Measurements from ENCODE around the gene ALAS1.

Gene ALAS1

DNA sequence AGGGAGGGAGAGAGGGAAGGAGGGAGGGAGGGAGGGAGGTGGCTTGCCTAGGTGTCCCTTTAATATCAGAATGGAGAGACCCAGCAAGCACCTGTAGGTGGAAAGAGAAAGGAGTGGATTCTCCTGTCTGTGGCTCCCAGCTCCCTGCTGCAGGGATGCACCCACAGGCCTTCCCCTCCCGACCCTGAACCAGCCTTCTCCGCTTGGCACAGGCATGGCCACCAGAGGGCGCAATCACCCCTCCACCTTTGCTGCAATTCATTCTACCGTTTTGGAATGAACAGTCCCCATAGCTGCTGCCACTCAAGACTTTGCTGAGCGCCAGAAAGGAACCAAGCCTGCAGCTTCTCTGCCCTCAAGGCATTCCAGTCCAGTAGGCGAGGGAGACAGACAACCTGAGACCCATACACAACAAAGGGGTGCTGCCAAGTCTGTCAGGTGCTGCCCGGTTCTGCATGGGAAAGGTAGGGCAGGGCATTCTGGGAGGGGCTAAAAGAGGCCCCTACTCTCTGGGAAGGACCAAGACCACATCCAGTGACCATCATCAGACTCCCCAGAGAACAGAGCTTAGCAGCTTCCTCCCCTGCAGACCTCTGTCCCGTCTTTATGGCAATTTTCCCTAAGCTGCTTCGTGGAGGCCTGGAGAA, 22.5 kb downstream of the ALAS1 start:
- peak overlapping the region; percentile 23 for H3K27ac ChIP-seq
- H3K36me3 ChIP-seq, result peaks cover 52% of the 10 kb centered on the region
- no peaks in the 10 kb centered on the region for H3K27me3 ChIP-seq
- TF ChIP-seq, protein P1, sequence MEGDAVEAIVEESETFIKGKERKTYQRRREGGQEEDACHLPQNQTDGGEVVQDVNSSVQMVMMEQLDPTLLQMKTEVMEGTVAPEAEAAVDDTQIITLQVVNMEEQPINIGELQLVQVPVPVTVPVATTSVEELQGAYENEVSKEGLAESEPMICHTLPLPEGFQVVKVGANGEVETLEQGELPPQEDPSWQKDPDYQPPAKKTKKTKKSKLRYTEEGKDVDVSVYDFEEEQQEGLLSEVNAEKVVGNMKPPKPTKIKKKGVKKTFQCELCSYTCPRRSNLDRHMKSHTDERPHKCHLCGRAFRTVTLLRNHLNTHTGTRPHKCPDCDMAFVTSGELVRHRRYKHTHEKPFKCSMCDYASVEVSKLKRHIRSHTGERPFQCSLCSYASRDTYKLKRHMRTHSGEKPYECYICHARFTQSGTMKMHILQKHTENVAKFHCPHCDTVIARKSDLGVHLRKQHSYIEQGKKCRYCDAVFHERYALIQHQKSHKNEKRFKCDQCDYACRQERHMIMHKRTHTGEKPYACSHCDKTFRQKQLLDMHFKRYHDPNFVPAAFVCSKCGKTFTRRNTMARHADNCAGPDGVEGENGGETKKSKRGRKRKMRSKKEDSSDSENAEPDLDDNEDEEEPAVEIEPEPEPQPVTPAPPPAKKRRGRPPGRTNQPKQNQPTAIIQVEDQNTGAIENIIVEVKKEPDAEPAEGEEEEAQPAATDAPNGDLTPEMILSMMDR (IDR thresholded peaks at IDR 0.05), result peak; percentile 87
- peaks cover 33 to 52% of the 10 kb centered on the region in 2 experiments for H3K4me1 ChIP-seq (ENCODE audit: control insufficient read depth in 1 of 2, insufficient read depth in 1 of 2, low read depth in 1 of 2, low read length in 1 of 2)
- H3K4me3 ChIP-seq (ENCODE audit: low read depth in 1 of 2, low read length in 1 of 2), result no peak overlapping the region
- no peaks in the 10 kb centered on the region for H3K9me3 ChIP-seq

DNA sequence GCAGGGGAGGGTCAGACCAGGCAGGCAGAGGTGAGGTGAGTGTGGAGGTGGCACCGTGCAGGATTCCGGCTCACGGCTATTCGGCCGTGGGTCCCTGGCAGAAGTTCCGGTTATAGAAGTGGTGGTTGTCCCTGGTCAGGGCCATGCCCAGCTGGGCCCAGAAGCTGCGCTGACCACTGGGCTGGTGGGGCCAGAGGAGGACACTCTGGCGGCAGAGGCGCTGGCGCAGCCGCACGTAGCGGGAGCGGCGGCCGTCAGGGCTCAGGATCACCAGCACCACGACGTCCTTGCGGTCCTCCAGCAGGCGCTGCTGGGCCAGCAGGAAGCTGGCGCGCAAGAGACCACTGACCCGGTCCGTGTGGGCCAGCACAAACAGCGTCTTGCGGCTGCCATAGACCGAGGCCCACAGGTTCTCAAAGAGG, 23.2 kb downstream of the ALAS1 start:
- no peak overlapping the region for H3K4me3 ChIP-seq (ENCODE audit: low read depth in 1 of 2, low read length in 1 of 2)
- TF ChIP-seq, protein P1 (IDR thresholded peaks at IDR 0.05), result no peak
- H3K4me1 ChIP-seq (ENCODE audit: control insufficient read depth in 1 of 2, insufficient read depth in 1 of 2, low read depth in 1 of 2, low read length in 1 of 2), result peaks cover 39 to 58% of the 10 kb centered on the region in 2 experiments
- H3K9me3 ChIP-seq, result no peaks in the 10 kb centered on the region
- H3K36me3 ChIP-seq, result peaks cover 45% of the 10 kb centered on the region
- no peaks in the 10 kb centered on the region for H3K27me3 ChIP-seq
- no peak overlapping the region for H3K27ac ChIP-seq

DNA sequence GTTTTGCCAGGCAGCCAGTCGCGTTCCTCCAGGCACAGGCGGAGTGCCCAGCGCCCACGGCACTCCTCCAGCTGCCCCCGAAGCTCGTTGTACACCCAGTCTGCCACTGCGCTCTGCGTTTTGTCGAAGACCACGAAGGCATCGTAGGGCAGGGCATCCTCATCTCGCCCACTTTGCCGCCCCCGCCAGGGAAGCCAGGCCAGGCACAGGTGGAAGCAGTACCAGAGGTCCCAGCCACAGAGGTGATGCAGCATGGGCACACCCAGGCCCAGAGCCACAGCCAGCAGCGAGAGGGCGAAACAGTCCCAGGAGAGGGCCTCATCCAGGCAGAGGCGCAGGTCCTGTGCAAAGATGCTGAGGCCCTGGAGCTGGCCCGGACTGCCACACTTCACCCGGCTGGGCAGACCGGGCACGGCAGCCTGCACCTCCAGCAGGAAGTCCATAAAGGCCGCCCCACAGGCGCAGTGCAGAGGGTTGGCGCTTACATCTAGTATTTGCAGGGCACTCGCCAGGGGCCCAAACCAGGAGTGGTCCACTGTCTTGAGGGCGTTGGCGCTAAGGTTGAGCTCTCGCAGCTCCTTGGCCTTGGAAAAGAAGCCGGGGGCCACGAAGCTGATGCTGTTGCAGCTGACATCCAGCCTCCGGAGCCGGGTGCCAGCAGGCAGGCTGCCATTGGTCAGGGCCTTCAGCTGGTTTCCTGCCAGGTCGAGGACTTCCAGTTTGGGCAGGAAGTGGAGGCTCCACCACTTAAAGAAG, 23.8 kb downstream of the ALAS1 start:
- peaks cover 42 to 59% of the 10 kb centered on the region in 2 experiments for H3K4me1 ChIP-seq (ENCODE audit: control insufficient read depth in 1 of 2, insufficient read depth in 1 of 2, low read depth in 1 of 2, low read length in 1 of 2)
- H3K27ac ChIP-seq, result no peak overlapping the region
- TF ChIP-seq, protein P1 (IDR thresholded peaks at IDR 0.05), result no peak

DNA sequence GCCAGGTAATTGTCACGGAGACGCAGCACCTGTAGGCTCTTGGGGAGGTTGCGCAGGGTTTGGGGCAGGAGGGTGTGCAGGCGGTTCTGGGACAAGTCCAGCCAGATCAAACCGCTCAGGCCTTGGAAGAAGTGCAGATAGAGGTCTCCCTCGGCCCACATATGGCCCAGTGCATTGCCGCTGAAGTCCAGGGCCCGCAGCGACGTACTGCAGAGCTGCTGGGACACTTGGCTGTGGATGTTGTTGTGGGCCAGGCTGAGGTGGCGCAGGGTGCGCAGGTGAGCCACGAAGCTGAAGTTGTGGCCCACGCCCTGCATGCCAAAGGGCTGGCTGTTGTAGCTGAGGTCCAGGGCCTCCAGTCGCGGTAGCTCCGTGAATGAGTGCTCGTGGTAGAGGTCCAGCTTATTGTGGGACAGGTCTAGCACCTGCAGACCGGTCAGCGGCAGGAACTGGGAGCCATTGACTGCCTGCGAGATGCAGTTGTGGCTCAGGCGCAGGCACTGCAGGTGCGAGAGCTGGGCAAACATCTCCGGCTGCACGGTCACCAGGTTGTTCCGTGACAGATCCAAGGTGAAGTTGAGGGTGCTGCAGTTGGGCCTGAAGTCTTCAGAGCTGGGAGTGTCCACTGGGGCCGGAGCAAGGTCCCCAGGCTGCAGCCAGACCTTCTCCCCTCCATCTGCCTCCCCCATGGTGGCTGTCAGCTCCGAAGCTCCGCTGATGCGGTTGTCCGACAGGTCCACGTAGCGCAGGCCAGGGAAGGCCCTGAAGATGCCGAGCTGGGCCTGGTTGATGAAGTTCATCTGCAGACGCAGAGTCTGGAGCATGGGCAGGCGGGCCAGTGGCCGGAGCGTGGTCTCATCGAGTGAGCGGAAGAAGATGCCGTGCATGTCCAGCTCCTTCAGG, 24.6 kb downstream of the ALAS1 start:
- Histone ChIP-seq H3K9me3 (no peaks in the 10 kb centered on the region), H3K27me3 (no peaks in the 10 kb centered on the region), H3K4me3 (ENCODE audit: low read depth in 1 of 2, low read length in 1 of 2) (no peak overlapping the region), H3K27ac (no peak overlapping the region), H3K36me3 (peaks cover 47% of the 10 kb centered on the region), H3K4me1 (ENCODE audit: control insufficient read depth in 1 of 2, insufficient read depth in 1 of 2, low read depth in 1 of 2, low read length in 1 of 2) (peaks cover 38 to 51% of the 10 kb centered on the region in 2 experiments)
- TF ChIP-seq, protein P1 (IDR thresholded peaks at IDR 0.05), result no peak

More for the DNA sequence above, 23.8 kb downstream of the ALAS1 start:
- Histone ChIP-seq H3K9me3 (no peaks in the 10 kb centered on the region), H3K4me3 (ENCODE audit: low read depth in 1 of 2, low read length in 1 of 2) (no peak overlapping the region), H3K36me3 (peaks cover 40% of the 10 kb centered on the region), H3K27me3 (no peaks in the 10 kb centered on the region)
